ENCODE data around the gene PCSK1.
"Not testable (repeated sequence)": the region's sequence is repeated elsewhere in the genome, so short reads cannot be mapped to it uniquely, and the experiment has no call there.

The PCSK1 gene

GRCh38 chr5:96373381-96373733, 59.7 kb downstream of the PCSK1 start:
- no peak for DNase-seq

- DNase-seq: no peak
Observed at GRCh38 chr5:96372726-96373380, 60.2 kb downstream of the PCSK1 start.

- DNase-seq: no peak
Observed at GRCh38 chr5:96370976-96371375, 62.1 kb downstream of the PCSK1 start.

GRCh38 chr5:96367337-96367736, 65.7 kb downstream of the PCSK1 start:
- not testable (repeated sequence) for DNase-seq

- no peak for DNase-seq
Observed at GRCh38 chr5:96354237-96354636, 78.8 kb downstream of the PCSK1 start.

GRCh38 chr5:96353220-96353619, 79.8 kb downstream of the PCSK1 start:
- DNase-seq: no peak

- no peak for DNase-seq
Observed at GRCh38 chr5:96350678-96351077, 82.4 kb downstream of the PCSK1 start.

GRCh38 chr5:96348536-96348935, 84.5 kb downstream of the PCSK1 start:
- DNase-seq: no peak

GRCh38 chr5:96347502-96348292, 85.4 kb downstream of the PCSK1 start:
- DNase-seq: no peak

GRCh38 chr5:96344678-96345577, 88.1 kb downstream of the PCSK1 start:
- DNase-seq: peak in 5 of 58 donors; percentile 2 to 70 (median 11)

GRCh38 chr5:96343094-96343493, 90.0 kb downstream of the PCSK1 start:
- no peak for DNase-seq

- no peak for DNase-seq
Observed at GRCh38 chr5:96342581-96342980, 90.5 kb downstream of the PCSK1 start.
